ENCODE measurements around the gene WDR88.

- TF ChIP-seq REST (IDR thresholded peaks at IDR 0.05; ENCODE audit: unreplicated experiment) (no peak), EZH2 (IDR thresholded peaks at IDR 0.05; ENCODE audit: low read depth, unreplicated experiment) (no peak), CTCF (conservative IDR thresholded peaks at IDR 0.05; ENCODE audit: low read depth in 2 of 2) (peak in 1 of 2 experiments; percentile 18; a peak in 1 of 4 replicates), POLR2AphosphoS5 (IDR thresholded peaks at IDR 0.05; ENCODE audit: low read depth) (no peak)
- TF ChIP-seq, protein P1, sequence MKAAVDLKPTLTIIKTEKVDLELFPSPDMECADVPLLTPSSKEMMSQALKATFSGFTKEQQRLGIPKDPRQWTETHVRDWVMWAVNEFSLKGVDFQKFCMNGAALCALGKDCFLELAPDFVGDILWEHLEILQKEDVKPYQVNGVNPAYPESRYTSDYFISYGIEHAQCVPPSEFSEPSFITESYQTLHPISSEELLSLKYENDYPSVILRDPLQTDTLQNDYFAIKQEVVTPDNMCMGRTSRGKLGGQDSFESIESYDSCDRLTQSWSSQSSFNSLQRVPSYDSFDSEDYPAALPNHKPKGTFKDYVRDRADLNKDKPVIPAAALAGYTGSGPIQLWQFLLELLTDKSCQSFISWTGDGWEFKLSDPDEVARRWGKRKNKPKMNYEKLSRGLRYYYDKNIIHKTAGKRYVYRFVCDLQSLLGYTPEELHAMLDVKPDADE (IDR thresholded peaks at IDR 0.05): no peak
Observed at GRCh38 chr19:33147538-33147937, 15.6 kb downstream of the WDR88 start.
